ENCODE measurements around the gene LCLAT1. TPM values are rescaled to one million over a fixed set of nuclear protein-coding genes. Genes with fewer than 3 reads are reported as not detected.
"Not testable (repeated sequence)": the region's sequence is repeated elsewhere in the genome, so short reads cannot be mapped to it uniquely, and the experiment has no call there.

The LCLAT1 gene
- total RNA-seq, 1 experiment from 2014 or later, result 32.9 TPM

- Histone ChIP-seq H3T11ph (ENCODE audit: low read length) (no peak overlapping the region), H4K8ac (replicated peaks; ENCODE audit: insufficient read length, low read depth, low read length) (no peak overlapping the region), H3K56ac (ENCODE audit: insufficient read length, low read depth, low read length) (no peak overlapping the region), H3K27ac (ENCODE audit: insufficient read length, low read depth, low read length) (no peak overlapping the region), H3K9me3 (ENCODE audit: control insufficient read depth, low read depth, low read length) (peaks cover 8% of the 10 kb centered on the region), H2BK20ac (ENCODE audit: low read depth, low read length, poor library complexity, severe bottlenecking) (no peak overlapping the region), H3K18ac (ENCODE audit: insufficient read length, low read depth, low read length) (no peak overlapping the region), H2AFZ (ENCODE audit: low read length) (no peak overlapping the region), H3K4me2 (ENCODE audit: insufficient read depth, insufficient read length, low read length) (no peak overlapping the region), H4K5ac (ENCODE audit: insufficient read length, low read depth, low read length) (no peak overlapping the region), H4K91ac (ENCODE audit: insufficient read length, low read depth, low read length) (no peak overlapping the region), H3K9ac (ENCODE audit: extremely low read depth, insufficient read length, low read length) (no peak overlapping the region), H3K23ac (ENCODE audit: insufficient read length, low read depth, low read length) (no peak overlapping the region), H3K27me3 (ENCODE audit: insufficient read depth, low read length) (no peaks in the 10 kb centered on the region), H3K14ac (ENCODE audit: insufficient read depth, low read length) (no peak overlapping the region), H3K79me1 (ENCODE audit: insufficient read depth, low read depth, low read length, poor library complexity, severe bottlenecking) (peaks cover 2% of the 10 kb centered on the region), H2BK15ac (ENCODE audit: low read depth, low read length) (no peak overlapping the region), H2BK120ac (ENCODE audit: low read depth, low read length, poor library complexity, severe bottlenecking) (no peak overlapping the region), H2BK5ac (ENCODE audit: insufficient read length, low read length) (no peak overlapping the region), H3K23me2 (ENCODE audit: insufficient read length, low read depth, low read length, poor library complexity, severe bottlenecking) (no peaks in the 10 kb centered on the region), H3K79me2 (ENCODE audit: insufficient read depth, low read length) (peaks cover 2% of the 10 kb centered on the region; the same call in 1 of the 2 replicates), H3K4ac (ENCODE audit: low read depth, low read length) (no peak overlapping the region), H3K4me1 (ENCODE audit: insufficient read depth, low read length) (no peaks in the 10 kb centered on the region), H4K20me1 (ENCODE audit: control insufficient read depth, insufficient read depth, insufficient read length) (no peaks in the 10 kb centered on the region), H2BK12ac (ENCODE audit: insufficient read length, low read depth, low read length) (no peak overlapping the region), H2AK5ac (ENCODE audit: insufficient read length, low read length) (no peak overlapping the region)
- Mint-ChIP-seq H3K27me3 (ENCODE audit: low read depth) (no peaks in the 10 kb centered on the region), H3K4me3 (no peak overlapping the region), H3K27ac (no peak overlapping the region), H3K36me3 (ENCODE audit: insufficient read depth in 1 of 3, low read depth in 3 of 3) (peaks cover 18 to 27% (median 24%) of the 10 kb centered on the region in 3 experiments), H3K9me3 (peaks cover 18 to 19% of the 10 kb centered on the region in 2 experiments), H3K4me1 (peaks cover 0 to 4% of the 10 kb centered on the region in 2 experiments; a peak in 2 of 4 replicates)
- no CpG with 5 or more reads among the region's 1 CpG for WGBS (ENCODE audit: extremely low coverage, insufficient read length, low lambda C conversion rate)
- DNase-seq, result no peak
- TF ChIP-seq, protein P1, sequence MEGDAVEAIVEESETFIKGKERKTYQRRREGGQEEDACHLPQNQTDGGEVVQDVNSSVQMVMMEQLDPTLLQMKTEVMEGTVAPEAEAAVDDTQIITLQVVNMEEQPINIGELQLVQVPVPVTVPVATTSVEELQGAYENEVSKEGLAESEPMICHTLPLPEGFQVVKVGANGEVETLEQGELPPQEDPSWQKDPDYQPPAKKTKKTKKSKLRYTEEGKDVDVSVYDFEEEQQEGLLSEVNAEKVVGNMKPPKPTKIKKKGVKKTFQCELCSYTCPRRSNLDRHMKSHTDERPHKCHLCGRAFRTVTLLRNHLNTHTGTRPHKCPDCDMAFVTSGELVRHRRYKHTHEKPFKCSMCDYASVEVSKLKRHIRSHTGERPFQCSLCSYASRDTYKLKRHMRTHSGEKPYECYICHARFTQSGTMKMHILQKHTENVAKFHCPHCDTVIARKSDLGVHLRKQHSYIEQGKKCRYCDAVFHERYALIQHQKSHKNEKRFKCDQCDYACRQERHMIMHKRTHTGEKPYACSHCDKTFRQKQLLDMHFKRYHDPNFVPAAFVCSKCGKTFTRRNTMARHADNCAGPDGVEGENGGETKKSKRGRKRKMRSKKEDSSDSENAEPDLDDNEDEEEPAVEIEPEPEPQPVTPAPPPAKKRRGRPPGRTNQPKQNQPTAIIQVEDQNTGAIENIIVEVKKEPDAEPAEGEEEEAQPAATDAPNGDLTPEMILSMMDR (conservative IDR thresholded peaks at IDR 0.05), result no peak
Observed at GRCh38 chr2:30493440-30493839, 46.4 kb downstream of the LCLAT1 start.

GRCh38 chr2:30495896-30496295 lies 48.9 kb downstream of the LCLAT1 start:
- not testable (repeated sequence) for H2BK120ac ChIP-seq (ENCODE audit: low read depth, low read length, poor library complexity, severe bottlenecking); H3K27me3 ChIP-seq (ENCODE audit: insufficient read depth, low read length); H3K27me3 Mint-ChIP-seq (ENCODE audit: low read depth); H3K14ac ChIP-seq (ENCODE audit: insufficient read depth, low read length); H4K20me1 ChIP-seq (ENCODE audit: control insufficient read depth, insufficient read depth, insufficient read length); H3K4me1 ChIP-seq (ENCODE audit: insufficient read depth, low read length); H2AK5ac ChIP-seq (ENCODE audit: insufficient read length, low read length); H3K4me2 ChIP-seq (ENCODE audit: insufficient read depth, insufficient read length, low read length); H3K4me1 Mint-ChIP-seq; H3K9me3 ChIP-seq (ENCODE audit: control insufficient read depth, low read depth, low read length); H4K91ac ChIP-seq (ENCODE audit: insufficient read length, low read depth, low read length); H2BK12ac ChIP-seq (ENCODE audit: insufficient read length, low read depth, low read length); H3K9ac ChIP-seq (ENCODE audit: extremely low read depth, insufficient read length, low read length); H3K4me3 Mint-ChIP-seq; H4K8ac ChIP-seq (replicated peaks; ENCODE audit: insufficient read length, low read depth, low read length); H3K23ac ChIP-seq (ENCODE audit: insufficient read length, low read depth, low read length); H3T11ph ChIP-seq (ENCODE audit: low read length); H3K56ac ChIP-seq (ENCODE audit: insufficient read length, low read depth, low read length); H3K79me2 ChIP-seq (ENCODE audit: insufficient read depth, low read length); H3K4ac ChIP-seq (ENCODE audit: low read depth, low read length); H3K18ac ChIP-seq (ENCODE audit: insufficient read length, low read depth, low read length); H2AFZ ChIP-seq (ENCODE audit: low read length); H2BK20ac ChIP-seq (ENCODE audit: low read depth, low read length, poor library complexity, severe bottlenecking); H2BK15ac ChIP-seq (ENCODE audit: low read depth, low read length); H4K5ac ChIP-seq (ENCODE audit: insufficient read length, low read depth, low read length); H3K79me1 ChIP-seq (ENCODE audit: insufficient read depth, low read depth, low read length, poor library complexity, severe bottlenecking); H3K23me2 ChIP-seq (ENCODE audit: insufficient read length, low read depth, low read length, poor library complexity, severe bottlenecking); H3K27ac ChIP-seq (ENCODE audit: insufficient read length, low read depth, low read length); H2BK5ac ChIP-seq (ENCODE audit: insufficient read length, low read length); DNase-seq
- H3K36me3 Mint-ChIP-seq (ENCODE audit: insufficient read depth in 1 of 3, low read depth in 3 of 3), result peaks cover 31 to 48% (median 43%) of the 10 kb centered on the region in 3 experiments
- WGBS (ENCODE audit: extremely low coverage, insufficient read length, low lambda C conversion rate), result no CpG with 5 or more reads among the region's 2 CpGs
- peaks cover 31 to 37% of the 10 kb centered on the region in 2 experiments for H3K9me3 Mint-ChIP-seq
- H3K27ac Mint-ChIP-seq, result peak overlapping the region in 1 of 3 experiments; percentile 17; a peak in 2 of 7 replicates

Measured in H9 (cell line).